Activated CD4-positive, alpha-beta T cell treated with anti-CD3 and anti-CD28 coated beads, Interleukin-2, amount 50 U/mL, for 16 hours (primary cell): Measurements from ENCODE around the gene SNAI1.
"Not testable (repeated sequence)": the region's sequence is repeated elsewhere in the genome, so short reads cannot be mapped to it uniquely, and the experiment has no call there.

ENCODE experiments used
- DNase-seq: peaks from one replicate; pipeline ENCODE4 v3.0.0-alpha.2; 2020

Gene SNAI1

DNA sequence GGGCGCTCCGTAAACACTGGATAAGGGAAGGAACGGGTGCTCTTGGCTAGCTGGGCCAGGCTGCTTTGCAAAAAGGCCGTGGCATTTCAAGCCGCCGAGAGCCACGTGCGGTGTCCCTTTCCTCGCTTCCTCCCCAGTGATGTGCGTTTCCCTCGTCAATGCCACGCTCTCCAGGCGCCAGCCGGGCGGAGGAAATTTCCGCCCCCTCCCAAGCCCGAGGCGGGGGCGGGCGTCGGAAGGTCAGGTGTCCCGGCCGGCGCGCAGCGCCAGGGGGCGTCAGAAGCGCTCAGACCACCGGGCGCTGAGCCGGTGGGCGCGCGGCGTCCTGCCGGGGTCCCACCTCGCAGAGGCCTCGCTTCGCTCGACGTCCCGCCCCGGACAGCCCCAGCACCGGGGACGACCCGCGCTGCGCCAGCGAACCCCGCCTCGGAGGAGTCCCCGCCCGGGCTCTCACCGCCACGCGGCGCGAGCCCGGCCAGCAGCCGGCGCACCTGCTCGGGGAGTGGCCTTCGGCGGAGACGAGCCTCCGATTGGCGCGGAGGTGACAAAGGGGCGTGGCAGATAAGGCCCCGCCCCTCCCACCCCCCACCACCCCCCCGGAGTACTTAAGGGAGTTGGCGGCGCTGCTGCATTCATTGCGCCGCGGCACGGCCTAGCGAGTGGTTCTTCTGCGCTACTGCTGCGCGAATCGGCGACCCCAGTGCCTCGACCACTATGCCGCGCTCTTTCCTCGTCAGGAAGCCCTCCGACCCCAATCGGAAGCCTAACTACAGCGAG lies at the start of gene SNAI1:
Gene SNAI1 (plus strand): TSS at position 635 of the 777 bp plus-strand sequence. CDS start 80 bp downstream, at position 715.
- DNase-seq = peak; percentile 79

GRCh38 chr20:49935746-49936152 lies 47.0 kb upstream of the SNAI1 start:
- DNase-seq = no peak

DNA sequence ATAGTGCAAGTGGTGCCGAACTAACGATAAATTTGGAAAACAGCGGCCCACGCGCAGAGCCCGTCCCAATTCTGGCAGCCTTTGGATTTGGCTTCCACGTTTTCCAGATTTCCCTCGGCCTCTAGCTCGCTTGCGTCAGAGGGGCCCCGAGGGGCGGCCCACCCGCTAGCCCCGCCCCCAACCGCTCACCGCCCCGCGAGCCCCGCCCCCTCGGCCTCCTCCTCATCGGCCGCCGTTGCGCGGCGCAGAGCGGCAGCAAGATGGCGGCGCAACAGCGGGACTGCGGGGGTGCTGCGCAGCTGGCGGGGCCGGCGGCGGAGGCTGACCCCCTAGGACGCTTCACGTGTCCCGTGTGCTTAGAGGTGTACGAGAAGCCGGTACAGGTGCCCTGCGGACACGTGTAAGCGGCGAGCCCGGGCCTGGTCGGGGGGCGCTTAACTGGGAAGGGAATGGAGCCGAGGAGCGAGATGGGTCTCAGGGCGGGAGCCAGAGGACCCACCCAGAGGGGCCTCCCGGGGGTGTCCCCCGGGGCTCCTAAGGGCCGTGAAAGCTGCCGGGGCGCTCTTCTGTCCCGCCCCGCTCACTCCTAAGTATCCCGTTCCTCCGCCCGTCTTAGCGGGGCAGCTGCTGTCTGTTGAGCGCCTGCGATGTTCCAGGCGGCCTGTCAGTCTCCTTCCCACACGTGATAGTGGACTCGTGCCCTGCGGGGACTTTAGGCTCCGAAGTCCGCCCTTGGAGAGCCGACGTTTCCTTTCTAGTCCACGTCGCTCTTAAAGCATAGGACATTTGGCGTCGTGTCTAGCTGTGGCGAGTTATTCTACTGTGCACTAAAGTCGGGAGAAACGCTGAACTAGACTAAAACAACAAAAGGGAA lies 46.4 kb upstream of the SNAI1 start, which contains the start of gene RNF114:
Gene RNF114 (plus strand): TSS at position 245 of the 874 bp plus-strand sequence. CDS start 16 bp downstream, at position 261.
- DNase-seq = peak; percentile 90

- DNase-seq = no peak
Observed at GRCh38 chr20:49937027-49937929, 45.5 kb upstream of the SNAI1 start.

DNA sequence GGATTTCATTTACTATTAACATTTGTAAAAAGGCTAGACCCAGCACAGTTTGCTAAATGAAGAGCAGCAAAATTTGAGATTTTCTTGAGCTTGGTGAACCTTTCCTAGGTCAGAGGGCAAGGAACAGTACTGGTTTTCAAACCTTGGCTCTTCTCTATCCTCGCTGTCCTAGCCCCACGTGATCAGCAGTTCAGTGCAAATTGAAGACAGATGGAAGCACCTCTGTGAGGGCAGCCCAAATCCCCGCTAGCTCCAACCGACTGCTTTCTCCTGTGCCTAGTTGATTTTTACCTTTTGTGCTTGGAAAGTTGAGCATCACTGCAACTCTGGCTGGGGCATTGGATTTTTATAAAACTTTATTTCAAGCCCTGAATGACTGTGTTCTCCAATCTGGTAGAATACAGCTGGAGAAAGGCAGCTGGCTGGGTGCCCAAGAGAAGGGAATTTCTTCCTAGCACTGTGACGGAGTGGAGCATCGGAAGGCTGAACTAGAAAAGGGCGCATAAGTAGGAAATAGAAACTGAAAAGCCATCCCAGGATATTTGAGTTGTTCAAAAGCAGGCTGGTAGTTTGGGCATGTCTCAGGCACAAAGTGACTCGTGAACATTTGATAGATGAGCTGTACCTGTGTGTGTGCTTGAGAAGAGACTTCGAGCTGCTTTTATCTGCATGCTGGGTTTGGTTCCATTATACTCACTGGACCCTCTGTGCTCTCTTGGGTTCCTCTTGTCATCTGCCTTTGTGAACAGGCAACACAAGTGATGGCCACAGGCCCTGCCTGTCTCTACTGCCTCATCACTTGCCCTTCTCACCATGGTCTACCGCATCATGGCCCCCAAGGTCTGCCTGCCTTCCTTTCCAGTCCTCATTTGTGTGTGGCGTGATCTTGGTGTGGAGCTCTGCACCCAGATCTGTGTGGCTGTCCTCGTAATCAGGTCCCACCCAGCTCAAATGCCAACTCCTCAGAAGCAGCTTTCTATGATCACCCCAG lies 44.3 kb upstream of the SNAI1 start:
- DNase-seq = no peak

DNA sequence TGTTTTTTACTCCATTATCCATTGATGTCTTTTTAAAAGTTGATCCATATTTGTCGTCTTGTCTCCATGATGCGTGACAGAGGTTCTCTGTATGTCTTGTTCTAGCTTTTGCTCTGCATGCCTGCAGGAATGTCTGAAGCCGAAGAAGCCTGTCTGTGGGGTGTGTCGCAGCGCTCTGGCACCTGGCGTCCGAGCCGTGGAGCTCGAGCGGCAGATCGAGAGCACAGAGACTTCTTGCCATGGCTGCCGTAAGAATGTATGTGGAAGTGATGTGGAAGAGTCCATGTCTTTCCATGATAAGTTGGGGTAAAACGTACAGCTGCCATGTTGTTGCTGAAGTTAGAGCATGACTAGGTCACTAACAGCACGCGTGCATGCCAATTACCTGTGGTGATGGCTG lies 41.3 kb upstream of the SNAI1 start:
- no peak for DNase-seq

- no peak for DNase-seq
Observed at GRCh38 chr20:49942303-49942702, 40.5 kb upstream of the SNAI1 start.

GRCh38 chr20:49942942-49943341 lies 39.8 kb upstream of the SNAI1 start:
- DNase-seq = no peak

DNA sequence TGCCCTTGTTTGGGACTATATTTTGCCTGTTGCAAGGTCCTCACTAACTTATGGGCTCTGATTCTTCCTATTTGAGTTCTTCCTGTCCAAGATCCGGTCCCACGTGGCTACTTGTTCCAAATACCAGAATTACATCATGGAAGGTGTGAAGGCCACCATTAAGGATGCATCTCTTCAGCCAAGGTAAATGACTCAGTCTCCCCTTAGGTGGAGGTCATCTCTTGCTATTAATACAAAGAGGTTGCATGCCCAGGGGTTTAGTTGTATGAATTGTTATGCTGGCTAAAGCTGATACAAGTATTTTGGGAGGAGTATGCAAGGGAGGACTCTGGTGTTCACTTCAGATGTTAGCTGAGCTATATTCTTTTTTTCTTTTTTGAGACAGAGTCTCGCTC lies 37.5 kb upstream of the SNAI1 start:
- DNase-seq = no peak

DNA sequence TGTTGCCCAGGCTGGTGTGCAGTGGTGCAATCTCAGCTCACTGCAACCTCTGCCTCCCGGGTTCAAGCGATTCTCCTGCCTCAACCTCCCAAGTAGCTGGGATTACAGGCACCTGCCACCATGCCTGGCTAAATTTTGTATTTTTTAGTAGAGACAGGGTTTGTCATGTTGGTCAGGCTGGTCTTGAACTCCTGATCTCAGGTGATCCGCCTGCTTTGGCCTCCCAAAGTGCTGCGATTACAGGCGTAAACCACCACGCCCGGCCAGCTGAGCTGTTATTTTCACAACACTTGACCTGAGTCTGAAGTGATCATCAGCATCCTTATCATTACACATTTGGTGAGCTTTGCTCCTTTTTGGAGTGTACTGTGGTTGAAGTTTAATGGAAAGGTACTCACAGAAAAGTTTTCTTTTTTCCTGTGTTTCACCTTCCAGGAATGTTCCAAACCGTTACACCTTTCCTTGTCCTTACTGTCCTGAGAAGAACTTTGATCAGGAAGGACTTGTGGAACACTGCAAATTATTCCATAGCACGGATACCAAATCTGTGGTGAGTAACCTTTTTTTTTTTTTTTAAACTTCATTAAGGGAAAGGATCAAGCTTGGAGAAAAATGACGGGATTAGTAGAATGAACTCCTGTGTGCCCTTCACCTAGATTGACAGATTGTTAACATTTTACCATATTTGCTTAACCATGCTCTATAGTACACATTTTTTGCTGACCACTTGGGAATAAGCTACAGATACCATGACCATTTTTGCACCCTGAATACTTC lies 36.9 kb upstream of the SNAI1 start:
- DNase-seq = no peak

- no peak for DNase-seq
Observed at GRCh38 chr20:49948178-49948577, 34.6 kb upstream of the SNAI1 start.

DNA sequence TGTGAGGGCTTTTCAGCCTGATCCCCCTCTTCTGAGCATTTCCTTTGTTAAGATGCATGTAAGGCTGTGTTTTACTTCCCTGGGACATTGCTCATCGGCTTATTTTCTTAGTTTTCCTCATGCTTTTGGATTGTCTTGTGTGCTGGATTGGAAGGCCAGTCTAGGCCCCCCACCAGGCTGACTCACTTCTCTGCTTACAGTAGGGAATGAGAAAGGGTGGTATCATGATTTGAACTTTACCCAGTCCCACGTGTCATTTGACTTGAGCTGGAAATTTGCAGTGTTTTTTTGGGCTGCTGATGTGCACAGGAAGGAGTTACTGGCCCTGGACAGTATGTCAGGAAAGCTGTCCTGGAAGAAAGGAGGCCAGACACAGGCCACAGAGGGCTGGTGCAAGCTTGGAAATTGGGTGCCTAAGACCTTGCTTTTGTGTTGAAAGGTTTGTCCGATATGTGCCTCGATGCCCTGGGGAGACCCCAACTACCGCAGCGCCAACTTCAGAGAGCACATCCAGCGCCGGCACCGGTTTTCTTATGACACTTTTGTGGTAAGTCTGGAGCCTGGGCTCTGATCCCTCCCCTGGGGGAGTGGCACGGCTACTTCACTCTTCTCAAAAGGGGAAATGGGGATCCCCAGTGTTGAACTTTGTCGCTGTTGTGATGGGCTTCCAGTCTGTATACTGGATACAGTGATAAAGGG lies 33.8 kb upstream of the SNAI1 start:
- DNase-seq = no peak

GRCh38 chr20:49951151-49951550 lies 31.6 kb upstream of the SNAI1 start:
- DNase-seq = peak; percentile 50

DNA sequence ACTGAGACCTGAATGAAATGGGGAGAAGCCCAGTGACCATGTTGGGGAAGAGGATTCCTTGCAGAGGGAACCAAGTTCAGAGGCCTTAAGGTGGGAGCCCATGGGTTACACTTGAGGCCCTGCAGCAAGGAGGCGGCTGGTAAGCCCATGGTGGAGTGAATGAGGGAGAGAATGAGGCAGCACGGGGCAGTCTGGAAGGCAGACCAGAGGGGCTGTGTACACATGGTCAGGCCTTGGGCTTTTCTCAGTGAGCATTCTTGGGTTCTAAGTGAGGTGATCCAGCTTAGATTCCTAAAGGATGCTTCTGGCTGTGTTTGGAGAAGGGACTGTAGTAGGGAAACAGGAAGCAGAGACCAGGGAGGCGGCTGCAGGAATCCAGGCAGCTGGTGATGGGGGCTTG lies 27.6 kb upstream of the SNAI1 start:
- DNase-seq = no peak

DNA sequence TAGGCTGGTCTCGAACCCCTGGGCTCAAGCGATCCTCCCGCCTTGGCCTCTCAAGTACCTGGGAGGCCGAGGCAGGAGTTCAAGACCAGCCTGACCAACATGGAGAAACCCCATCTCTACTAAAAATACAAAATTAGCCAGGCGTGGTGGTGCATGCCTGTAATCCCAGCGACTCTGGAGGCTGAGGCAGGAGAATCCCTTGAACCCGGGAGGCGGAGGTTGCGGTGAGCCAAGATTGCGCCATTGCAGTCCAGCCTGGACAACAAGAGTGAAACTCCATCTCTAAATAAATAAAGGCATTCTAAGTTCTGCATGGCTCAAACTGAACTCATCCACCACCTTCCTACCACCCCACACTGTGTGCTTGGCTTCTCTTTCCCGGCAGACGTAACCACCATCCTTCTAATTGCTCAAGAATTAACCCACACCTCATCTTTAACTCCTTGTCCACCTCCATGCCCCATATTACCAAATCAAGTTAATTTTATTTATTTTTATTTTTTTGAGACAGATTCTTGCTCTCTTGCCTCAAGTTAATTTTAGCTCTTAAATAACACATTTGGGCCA lies 26.9 kb upstream of the SNAI1 start:
- not testable (repeated sequence) for DNase-seq

GRCh38 chr20:49956689-49957088 lies 26.1 kb upstream of the SNAI1 start:
- no peak for DNase-seq

DNA sequence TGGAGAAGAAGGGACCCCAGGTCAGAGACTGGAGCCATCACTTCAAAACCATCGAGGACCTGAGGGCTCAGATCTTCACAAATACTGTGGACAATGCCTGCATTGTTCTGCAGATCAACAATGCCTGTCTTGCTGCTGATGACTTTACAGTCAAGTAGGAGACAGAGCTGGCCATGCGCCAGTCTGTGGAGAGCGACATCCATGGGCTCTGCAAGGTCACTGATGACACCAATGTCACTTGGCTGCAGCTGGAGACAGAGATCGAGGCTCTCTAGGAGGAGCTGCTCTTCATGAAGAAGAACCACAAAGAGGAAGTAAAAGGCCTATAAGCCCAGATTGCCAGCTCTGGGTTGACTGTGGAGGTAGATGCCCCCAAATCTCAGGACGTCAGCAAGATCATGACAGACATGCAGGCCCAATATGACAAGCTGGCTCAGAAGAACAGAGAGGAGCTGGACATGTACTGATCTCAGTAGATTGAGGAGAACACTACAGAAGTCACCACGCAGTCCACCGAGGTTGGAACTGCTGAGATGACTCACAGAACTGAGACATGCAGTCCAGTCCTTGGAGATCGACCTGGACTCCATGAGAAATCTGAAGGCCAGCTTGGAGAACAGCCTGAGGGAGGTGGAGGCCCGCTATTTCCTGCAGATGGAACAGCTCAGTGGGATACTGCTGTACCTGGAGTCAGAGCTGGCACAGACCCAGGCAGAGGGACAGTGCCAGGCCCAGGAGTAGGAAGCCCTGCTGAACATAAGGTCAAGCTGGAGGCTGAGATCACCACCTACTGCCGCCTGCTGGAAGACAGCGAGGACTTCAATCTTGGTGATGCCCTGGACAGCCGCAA lies 25.5 kb upstream of the SNAI1 start:
- DNase-seq = not testable (repeated sequence)

GRCh38 chr20:49961413-49961812 lies 21.4 kb upstream of the SNAI1 start:
- DNase-seq = no peak
